ENCODE measurements around the gene MCEMP1.
A peak's percentile ranks its signal among the peaks of the same experiment; 100 is the strongest.

MCEMP1 gene

GRCh38 chr19:7699003-7699402 lies 22.1 kb downstream of the MCEMP1 start:
- no peak for DNase-seq

GRCh38 chr19:7699417-7700401 lies 22.8 kb downstream of the MCEMP1 start:
- DNase-seq: peak; percentile 52

GRCh38 chr19:7701049-7701653 lies 24.3 kb downstream of the MCEMP1 start:
- no peak for DNase-seq

- DNase-seq: no peak
These were observed 25.0 kb downstream of the MCEMP1 start, which contains the start of gene FCER2 for GRCh38 chr19:7701654-7702457. Gene FCER2, minus strand, starts transcription at chr19:7702131. Its CDS starts 2,371 bp downstream, at chr19:7699760.

GRCh38 chr19:7703332-7703731 lies 26.4 kb downstream of the MCEMP1 start:
- no peak for DNase-seq

- no peak for DNase-seq
These were observed 27.6 kb downstream of the MCEMP1 start for GRCh38 chr19:7704280-7705060.

GRCh38 chr19:7705387-7706187 lies 28.7 kb downstream of the MCEMP1 start:
- DNase-seq: peak; percentile 78

- DNase-seq: no peak
These were observed 29.5 kb downstream of the MCEMP1 start for GRCh38 chr19:7706188-7706954.

- no peak for DNase-seq
These were observed 30.1 kb downstream of the MCEMP1 start for GRCh38 chr19:7706955-7707456.

- DNase-seq: no peak
These were observed 33.1 kb downstream of the MCEMP1 start for GRCh38 chr19:7709932-7710460.

- no peak for DNase-seq
These were observed 33.7 kb downstream of the MCEMP1 start for GRCh38 chr19:7710616-7711015.

GRCh38 chr19:7715671-7716070 lies 38.8 kb downstream of the MCEMP1 start:
- DNase-seq: no peak

GRCh38 chr19:7716762-7717161 lies 39.9 kb downstream of the MCEMP1 start:
- DNase-seq: no peak

- no peak for DNase-seq
These were observed 41.8 kb downstream of the MCEMP1 start for GRCh38 chr19:7718668-7719067.

- no peak for DNase-seq
These were observed 43.5 kb downstream of the MCEMP1 start for GRCh38 chr19:7720351-7720750.

- DNase-seq: no peak
These were observed 45.4 kb downstream of the MCEMP1 start for GRCh38 chr19:7722231-7722651.

- no peak for DNase-seq
These were observed 48.9 kb downstream of the MCEMP1 start for GRCh38 chr19:7725791-7726190.

GRCh38 chr19:7729211-7729610 lies 52.3 kb downstream of the MCEMP1 start:
- DNase-seq: no peak

Measured in activated CD4-positive, alpha-beta T cell treated with anti-CD3 and anti-CD28 coated beads, Interleukin-10, Interleukin-2, amounts not matched to agents 100 ng/mL and 50 ng/mL, durations not matched to agents 16 hours and 8 hours (primary cell).